Suprapubic skin (tissue), 4 donors: ENCODE measurements around the gene GABRB1. TPM values are rescaled to one million over a fixed set of nuclear protein-coding genes. Genes with fewer than 3 reads are reported as not detected.
A peak's percentile ranks its signal among the peaks of the same experiment; 100 is the strongest.

Experiments
- DNase-seq, 2 donors: peaks; one replicate each; pipeline ENCODE4 v3.0.0-alpha.2; 2019; ENCODE audit warnings: low spot score in 2 of 2
- H3K27ac ChIP-seq: fragments of 200-600 bp; sonication (generic); one replicate; pipeline ENCODE4 v1.5.1; 2019
- H3K27me3 ChIP-seq: fragments of 200-600 bp; sonication (generic); one replicate; pipeline ENCODE4 v1.5.1; 2019
- H3K36me3 ChIP-seq: fragments of 200-600 bp; sonication (generic); one replicate; pipeline ENCODE4 v1.5.1; 2019
- H3K4me1 ChIP-seq: fragments of 200-600 bp; sonication (generic); one replicate; pipeline ENCODE4 v1.5.1; 2019
- H3K4me3 ChIP-seq: fragments of 200-600 bp; sonication (generic); one replicate; pipeline ENCODE4 v1.5.1; 2019; ENCODE audit warnings: mild to moderate bottlenecking
- H3K9me3 ChIP-seq: fragments of 200-600 bp; sonication (generic); one replicate; pipeline ENCODE4 v1.5.1; 2019
- CTCF ChIP-seq, 2 donors: fragments of 200-600 bp in 1 of 2; fragments of 450-650 bp in 1 of 2; sonication (generic) in 1 of 2; IDR thresholded peaks; one replicate each; pipeline ENCODE4 v1.5.1; 2016 to 2019; ENCODE audit warnings: antibody characterized with exemption in 2 of 2, mild to moderate bottlenecking in 1 of 2, moderate library complexity in 1 of 2
- EP300 ChIP-seq: sonication (generic); formaldehyde crosslinking; IDR thresholded peaks from one replicate; pipeline ENCODE4 v1.6.1; 2017; ENCODE audit warnings: antibody characterized with exemption
- POLR2A ChIP-seq, 2 donors: fragments of 450-650 bp; IDR thresholded peaks; one replicate each; pipeline ENCODE4 v1.6.1; 2017; ENCODE audit warnings: antibody characterized with exemption in 2 of 2, mild to moderate bottlenecking in 2 of 2, moderate library complexity in 2 of 2
- POLR2AphosphoS5 ChIP-seq, 3 donors: sonication (generic); formaldehyde crosslinking; IDR thresholded peaks; one replicate each; pipeline ENCODE4 v1.6.1; 2017; ENCODE audit warnings: antibody characterized with exemption in 3 of 3
- WGBS: methylation state at CpG from one replicate; pipeline ENCODE4 v1.1.5; 2018; 5-methylcytosine and 5-hydroxymethylcytosine counted together
- total RNA-seq, 4 donors: library from RNA; depleted of rRNA; stranded (reverse); fragments of >200 nt; gene quantifications; one replicate each; pipeline ENCODE4 v1.1.0, GENCODE V29; 2016

GABRB1 gene
- total RNA-seq, 4 donors from 2014 or later = not detected

DNA sequence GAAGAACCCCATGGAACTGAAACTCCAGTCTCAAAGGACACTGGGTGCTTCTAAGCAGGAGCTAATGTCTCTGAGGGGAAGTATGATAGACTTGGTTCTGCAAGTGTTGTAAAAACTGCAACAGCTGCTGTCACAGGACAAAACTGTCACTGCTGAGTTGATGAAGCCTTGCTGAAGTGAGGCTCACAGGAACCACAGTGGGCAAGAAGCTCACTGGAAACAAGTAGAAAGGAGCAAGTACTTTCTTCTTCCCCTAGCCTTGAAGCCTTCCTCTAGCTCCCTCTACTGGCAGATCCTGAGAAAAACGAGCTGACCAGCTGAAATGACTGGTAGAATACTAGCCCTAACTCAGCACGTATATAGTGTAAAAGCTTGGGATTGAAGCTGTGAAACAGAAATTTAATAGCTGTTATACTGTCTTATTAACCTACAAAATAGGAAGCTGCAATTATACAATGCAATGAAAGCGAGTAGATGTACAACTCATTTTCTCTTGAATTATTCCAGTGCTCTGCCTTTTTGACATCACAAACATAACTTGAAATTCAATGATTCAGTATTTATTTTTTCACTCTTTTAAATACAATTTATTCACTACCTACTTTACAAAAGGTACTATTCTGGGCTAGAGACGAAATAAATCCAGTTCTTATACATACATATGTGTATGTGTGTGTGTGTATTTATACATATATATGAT is 91.4 kb downstream of the GABRB1 start:
- Histone ChIP-seq H3K4me3 (no peak overlapping the region), H3K36me3 (no peaks in the 10 kb centered on the region), H3K4me1 (no peaks in the 10 kb centered on the region), H3K27me3 (no peaks in the 10 kb centered on the region), H3K9me3 (no peaks in the 10 kb centered on the region), H3K27ac (no peak overlapping the region)
- TF ChIP-seq POLR2AphosphoS5 (IDR thresholded peaks at IDR 0.05) = no peak
- TF ChIP-seq CTCF (IDR thresholded peaks at IDR 0.05) = peak; percentile 27 to 65
- no peak for TF ChIP-seq EP300
- WGBS = 6% methylated on average over 4 of the region's 4 CpGs
- no peak for DNase-seq

DNA sequence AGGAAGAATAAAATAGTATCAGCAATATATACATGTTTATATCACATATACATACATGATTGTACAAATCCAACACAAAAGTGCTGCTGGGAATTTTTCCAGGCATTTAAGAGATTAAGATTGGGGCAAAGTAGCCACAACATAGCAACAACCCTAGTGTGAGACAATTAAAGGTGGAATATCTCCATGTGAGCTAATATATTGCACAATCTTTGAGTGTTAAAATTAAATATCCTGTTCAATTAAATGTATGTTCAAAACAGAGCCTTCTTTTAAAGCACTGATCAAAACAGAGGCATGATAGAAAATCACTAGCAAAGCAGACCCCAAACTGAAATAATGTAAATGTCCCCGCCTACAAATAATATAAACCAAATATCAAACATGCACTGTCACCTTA is 97.6 kb downstream of the GABRB1 start:
- WGBS = 96% methylated on average over 1 of the region's 1 CpG

DNA sequence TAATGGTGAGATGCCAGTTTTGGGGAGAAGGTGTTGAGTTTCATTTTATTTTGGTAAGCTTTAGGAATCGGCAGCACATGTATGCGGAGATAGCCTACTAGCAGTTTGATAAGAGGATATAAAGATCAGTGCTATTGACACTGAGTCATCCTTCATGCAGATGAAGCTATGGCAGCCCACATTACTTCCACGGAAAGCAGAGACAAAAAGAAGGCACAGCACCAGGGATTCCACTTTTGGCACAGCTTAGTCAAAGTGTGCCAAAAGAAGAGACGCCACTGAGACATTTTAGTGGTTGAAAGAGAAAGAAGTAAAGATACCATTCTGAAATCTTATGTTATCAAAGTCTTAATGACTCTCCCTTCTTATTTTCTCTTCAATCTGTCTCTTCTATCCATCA is 103.8 kb downstream of the GABRB1 start:
- Histone ChIP-seq H3K4me1 (no peaks in the 10 kb centered on the region), H3K27ac (no peak overlapping the region), H3K9me3 (no peaks in the 10 kb centered on the region), H3K36me3 (no peaks in the 10 kb centered on the region), H3K4me3 (no peak overlapping the region), H3K27me3 (no peaks in the 10 kb centered on the region)
- TF ChIP-seq POLR2AphosphoS5 (IDR thresholded peaks at IDR 0.05) = no peak
- no peak for TF ChIP-seq CTCF (IDR thresholded peaks at IDR 0.05)
- no peak for TF ChIP-seq EP300
- no peak for TF ChIP-seq POLR2A (IDR thresholded peaks at IDR 0.05)
- no peak for DNase-seq
- WGBS = 71% methylated on average over 4 of the region's 4 CpGs

More for the DNA sequence above, 97.6 kb downstream of the GABRB1 start:
- no peak for TF ChIP-seq CTCF (IDR thresholded peaks at IDR 0.05)
- no peak for TF ChIP-seq EP300
- TF ChIP-seq POLR2A (IDR thresholded peaks at IDR 0.05) = no peak
- TF ChIP-seq POLR2AphosphoS5 (IDR thresholded peaks at IDR 0.05) = no peak
- H3K4me3 ChIP-seq = no peak overlapping the region
- no peaks in the 10 kb centered on the region for H3K4me1 ChIP-seq
- no peak for DNase-seq
- H3K36me3 ChIP-seq = no peaks in the 10 kb centered on the region
- no peaks in the 10 kb centered on the region for H3K9me3 ChIP-seq
- H3K27ac ChIP-seq = no peak overlapping the region
- H3K27me3 ChIP-seq = no peaks in the 10 kb centered on the region

GRCh38 chr4:47143261-47143660 is 111.9 kb downstream of the GABRB1 start:
- Histone ChIP-seq H3K4me3 (no peak overlapping the region), H3K4me1 (no peaks in the 10 kb centered on the region), H3K27ac (no peak overlapping the region), H3K9me3 (no peaks in the 10 kb centered on the region), H3K36me3 (no peaks in the 10 kb centered on the region), H3K27me3 (no peaks in the 10 kb centered on the region)
- TF ChIP-seq POLR2AphosphoS5 (IDR thresholded peaks at IDR 0.05) (no peak), CTCF (IDR thresholded peaks at IDR 0.05) (no peak), EP300 (no peak), POLR2A (IDR thresholded peaks at IDR 0.05) (no peak)
- DNase-seq = no peak
- WGBS = 79% methylated on average over 3 of the region's 3 CpGs

DNA sequence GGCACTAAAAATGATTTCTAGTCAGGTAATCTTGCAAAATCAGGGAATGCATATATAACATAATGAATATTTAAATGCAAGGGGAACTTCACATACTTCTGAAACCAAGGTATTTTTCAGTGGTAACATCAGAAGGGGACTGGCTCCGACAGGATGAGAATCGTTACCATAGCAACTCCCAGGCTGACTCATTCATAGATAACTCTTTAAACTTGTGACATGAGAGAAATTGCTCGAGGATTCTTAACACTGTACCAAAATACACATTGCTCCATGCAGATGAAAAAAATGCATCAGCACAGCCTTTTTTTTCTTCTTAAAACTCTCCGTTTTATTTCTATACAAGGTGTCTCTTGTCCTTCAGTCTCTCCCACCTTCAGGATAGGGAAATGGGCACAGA is 114.3 kb downstream of the GABRB1 start:
- Histone ChIP-seq H3K4me1 (no peaks in the 10 kb centered on the region), H3K36me3 (no peaks in the 10 kb centered on the region), H3K9me3 (no peaks in the 10 kb centered on the region), H3K27me3 (no peaks in the 10 kb centered on the region), H3K4me3 (no peak overlapping the region), H3K27ac (no peak overlapping the region)
- TF ChIP-seq CTCF (IDR thresholded peaks at IDR 0.05) = no peak
- TF ChIP-seq EP300 = no peak
- TF ChIP-seq POLR2AphosphoS5 (IDR thresholded peaks at IDR 0.05) = no peak
- TF ChIP-seq POLR2A (IDR thresholded peaks at IDR 0.05) = no peak
- DNase-seq = no peak
- WGBS = 24% methylated on average over 4 of the region's 4 CpGs
